ENCODE data around the gene SLC16A10.
A peak's percentile ranks its signal among the peaks of the same experiment; 100 is the strongest.

Gene SLC16A10

GRCh38 chr6:111101987-111102386 is 14.7 kb downstream of the SLC16A10 start:
- no peak for DNase-seq (ENCODE audit: low read depth)
- no peak for TF ChIP-seq CTCF (IDR thresholded peaks at IDR 0.05; ENCODE audit: insufficient read depth, low read depth, low read length, missing control alignments)
- no peak overlapping the region for H3K4me3 ChIP-seq (ENCODE audit: low read length)

GRCh38 chr6:111105578-111105977 is 18.3 kb downstream of the SLC16A10 start:
- no peak for TF ChIP-seq CTCF (IDR thresholded peaks at IDR 0.05; ENCODE audit: insufficient read depth, low read depth, low read length, missing control alignments)
- peak; percentile 77 for DNase-seq (ENCODE audit: low read depth)
- H3K4me3 ChIP-seq (ENCODE audit: low read length): no peak overlapping the region

- no peak overlapping the region for H3K4me3 ChIP-seq (ENCODE audit: low read length)
- no peak for TF ChIP-seq CTCF (IDR thresholded peaks at IDR 0.05; ENCODE audit: insufficient read depth, low read depth, low read length, missing control alignments)
- no peak for DNase-seq (ENCODE audit: low read depth)
These were observed 20.3 kb downstream of the SLC16A10 start for GRCh38 chr6:111107589-111107988.

- no peak for TF ChIP-seq CTCF (IDR thresholded peaks at IDR 0.05; ENCODE audit: insufficient read depth, low read depth, low read length, missing control alignments)
- H3K4me3 ChIP-seq (ENCODE audit: low read length): no peak overlapping the region
- no peak for DNase-seq (ENCODE audit: low read depth)
These were observed 22.7 kb downstream of the SLC16A10 start for GRCh38 chr6:111110036-111110435.

GRCh38 chr6:111113336-111114086 is 26.2 kb downstream of the SLC16A10 start:
- H3K4me3 ChIP-seq (ENCODE audit: low read length): no peak overlapping the region

GRCh38 chr6:111114087-111114443 is 26.8 kb downstream of the SLC16A10 start:
- no peak for TF ChIP-seq CTCF (IDR thresholded peaks at IDR 0.05; ENCODE audit: insufficient read depth, low read depth, low read length, missing control alignments)
- H3K4me3 ChIP-seq (ENCODE audit: low read length): no peak overlapping the region
- no peak for DNase-seq (ENCODE audit: low read depth)

More at GRCh38 chr6:111113336-111114086, 26.2 kb downstream of the SLC16A10 start:
- peak; percentile 19 for DNase-seq (ENCODE audit: low read depth)
- no peak for TF ChIP-seq CTCF (IDR thresholded peaks at IDR 0.05; ENCODE audit: insufficient read depth, low read depth, low read length, missing control alignments)

GRCh38 chr6:111114482-111114881 is 27.2 kb downstream of the SLC16A10 start:
- DNase-seq (ENCODE audit: low read depth): no peak
- TF ChIP-seq CTCF (IDR thresholded peaks at IDR 0.05; ENCODE audit: insufficient read depth, low read depth, low read length, missing control alignments): no peak

More at GRCh38 chr6:111114482-111114881, 27.2 kb downstream of the SLC16A10 start:
- H3K4me3 ChIP-seq (ENCODE audit: low read length): no peak overlapping the region
